CD4-positive, alpha-beta T cell treated with Interleukin-4 for 4 hours (primary cell): Measurements from ENCODE around the gene PRKCB.
"Not testable (repeated sequence)": the region's sequence is repeated elsewhere in the genome, so short reads cannot be mapped to it uniquely, and the experiment has no call there.

Experiments used
- DNase-seq: peaks from one replicate; pipeline ENCODE4 v3.0.0-alpha.2; 2020

Gene PRKCB

DNA sequence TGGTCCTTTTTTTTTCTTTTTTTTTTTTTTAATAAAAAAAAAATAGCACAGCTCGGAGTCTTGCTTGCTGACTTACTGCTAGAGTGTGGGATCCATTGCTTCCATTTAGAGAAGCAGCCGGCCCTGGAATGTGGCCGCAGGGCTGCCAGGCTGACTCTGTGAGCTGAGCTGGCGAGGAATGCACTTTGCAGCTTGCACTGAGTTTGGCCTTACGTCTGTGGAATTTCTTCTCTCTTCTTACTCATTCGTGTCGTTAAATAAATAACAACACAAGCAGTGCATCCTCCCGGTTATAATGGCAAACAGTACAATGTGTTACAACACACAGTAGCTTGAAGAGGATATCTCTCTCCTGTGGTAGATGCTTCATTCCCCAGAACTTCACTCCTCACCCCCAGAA is 69.2 kb downstream of the PRKCB start:
- DNase-seq: no peak

- DNase-seq: no peak
These were observed 71.7 kb downstream of the PRKCB start for GRCh38 chr16:23907457-23907902.

DNA sequence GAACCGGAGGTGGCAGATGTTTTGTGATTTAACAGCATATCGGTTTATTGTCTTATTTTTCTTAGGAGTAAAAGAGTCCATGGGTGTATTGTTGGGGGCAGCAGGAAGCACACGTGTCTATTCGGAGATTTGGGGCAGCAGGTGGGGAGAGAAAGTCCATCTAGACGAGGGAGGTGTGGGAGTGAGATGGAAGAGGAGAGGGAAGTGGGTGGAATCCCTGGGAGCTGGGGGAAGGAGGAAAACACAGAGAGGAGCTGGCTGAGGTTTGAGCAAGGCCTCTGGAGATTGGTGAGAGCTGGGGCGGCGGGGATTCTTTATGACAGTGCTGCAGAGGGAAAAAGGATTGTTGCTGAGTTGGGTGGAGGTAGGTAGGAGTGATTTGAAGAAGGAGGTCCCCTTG is 72.1 kb downstream of the PRKCB start:
- no peak for DNase-seq

DNA sequence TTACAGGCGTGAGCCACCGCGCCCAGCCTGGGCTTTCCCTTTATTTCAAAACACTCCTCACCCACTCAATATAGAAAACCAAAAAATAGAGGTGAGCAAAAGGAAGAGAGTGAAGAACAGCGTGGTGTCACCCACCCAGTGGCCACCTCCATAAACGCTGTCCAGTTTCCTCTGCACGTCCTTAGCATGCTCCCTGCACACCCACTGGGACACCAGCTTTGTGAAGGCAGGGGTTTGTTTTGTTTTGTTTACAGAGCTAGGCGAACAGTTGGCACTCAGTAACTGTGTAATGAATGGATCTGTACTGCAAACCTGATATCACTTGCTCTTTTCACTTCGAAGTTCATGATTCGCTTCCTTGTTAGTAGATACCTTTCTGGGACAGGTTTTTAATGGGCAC is 73.0 kb downstream of the PRKCB start:
- no peak for DNase-seq

DNA sequence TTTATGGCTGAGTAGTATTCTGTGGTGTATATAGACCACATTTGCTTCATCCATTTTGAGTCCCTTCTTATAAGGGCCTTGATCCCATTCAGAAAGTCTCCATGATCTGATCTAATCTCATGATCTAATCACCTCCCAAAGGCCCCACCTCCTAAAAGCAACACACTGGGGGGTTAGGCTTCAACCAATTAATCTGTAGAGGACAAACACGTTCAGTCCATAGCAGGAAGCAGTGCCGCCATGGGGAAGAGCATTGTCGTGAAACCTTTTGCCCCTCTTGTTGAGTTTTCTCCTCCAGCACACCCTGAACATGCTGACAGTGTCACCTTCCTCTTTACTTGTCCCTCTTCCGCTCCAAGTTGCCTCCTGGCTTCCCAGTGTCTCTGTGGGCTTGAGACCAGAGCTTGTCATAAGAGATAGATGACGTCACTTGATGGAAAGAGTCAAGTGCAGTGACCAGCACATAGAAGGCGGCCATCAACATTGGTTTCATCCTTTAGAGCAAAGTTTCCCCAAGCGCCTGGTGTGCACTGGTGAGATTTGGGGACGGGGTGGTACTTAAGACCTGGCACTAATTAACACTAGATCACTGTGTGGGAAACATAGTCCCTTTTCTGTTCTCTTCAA is 74.1 kb downstream of the PRKCB start:
- no peak for DNase-seq

DNA sequence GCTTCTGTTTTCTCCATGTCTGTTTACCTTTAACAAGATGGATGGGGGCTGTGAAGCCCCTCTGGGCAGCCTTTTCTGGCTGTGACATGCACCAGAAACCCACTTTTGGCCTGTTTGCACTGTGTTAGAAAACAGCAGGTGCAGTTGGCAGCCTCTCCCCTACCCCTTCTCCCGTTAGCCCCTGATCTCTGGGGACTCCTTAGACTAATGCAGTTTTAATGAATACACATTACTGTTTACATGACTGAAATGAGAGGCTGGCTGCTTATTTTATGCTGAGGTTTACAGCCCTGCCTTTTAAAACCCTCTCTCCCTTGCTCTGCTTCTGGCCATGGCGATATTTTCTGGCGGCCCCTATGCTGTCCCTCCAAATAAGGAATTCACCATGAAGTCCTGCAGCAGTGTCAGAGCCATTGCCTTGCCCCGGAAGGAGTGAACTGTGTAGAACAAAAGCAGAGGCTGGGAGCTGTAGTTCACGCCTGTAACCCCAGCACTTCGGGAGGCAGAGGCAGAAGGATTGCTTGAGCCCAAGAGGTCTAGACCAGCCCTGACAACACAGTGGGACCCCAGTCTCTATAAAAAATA is 79.3 kb downstream of the PRKCB start:
- DNase-seq: no peak

DNA sequence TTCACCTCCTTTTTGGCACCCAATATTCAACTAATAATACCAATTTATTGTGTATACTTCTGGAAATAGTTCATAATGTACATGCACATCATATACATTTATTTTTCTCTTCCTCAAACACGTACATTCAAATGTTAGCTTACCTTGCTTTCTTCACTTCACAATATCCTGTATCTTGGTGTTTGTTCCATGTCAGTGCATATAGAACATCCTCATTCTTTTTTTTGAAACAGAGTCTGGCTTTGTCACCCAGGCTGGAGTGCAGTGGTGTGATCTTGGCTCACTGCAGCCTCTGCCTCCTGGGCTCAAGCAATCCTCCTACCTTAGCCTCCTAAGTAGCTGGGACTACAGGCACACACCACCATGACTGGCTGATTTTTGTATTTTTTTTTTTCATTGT is 80.8 kb downstream of the PRKCB start:
- DNase-seq: not testable (repeated sequence)

GRCh38 chr16:23917621-23918020 is 81.8 kb downstream of the PRKCB start:
- DNase-seq: no peak

DNA sequence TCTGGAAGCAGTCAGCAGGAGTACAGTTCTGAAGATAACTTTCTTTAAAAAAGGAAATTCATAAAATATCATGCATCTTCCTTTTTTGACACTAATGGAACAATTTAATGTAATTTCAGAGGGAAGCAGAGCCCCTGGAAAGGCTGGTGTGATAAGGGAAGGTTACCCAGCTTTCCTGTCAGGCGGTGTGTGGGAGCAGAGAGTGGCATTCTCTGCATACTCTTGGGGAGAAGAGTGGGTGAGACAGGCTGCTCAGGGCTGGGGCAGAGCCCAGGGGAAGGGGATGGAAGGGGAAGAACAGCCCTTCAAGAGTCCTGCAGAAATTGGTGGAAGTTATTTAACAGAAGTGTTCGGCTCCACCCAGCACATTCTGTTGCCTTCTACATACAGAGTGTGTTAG is 84.7 kb downstream of the PRKCB start:
- no peak for DNase-seq

- DNase-seq: no peak
These were observed 85.1 kb downstream of the PRKCB start for GRCh38 chr16:23920899-23921298.

GRCh38 chr16:23922406-23922805 is 86.6 kb downstream of the PRKCB start:
- DNase-seq: no peak

GRCh38 chr16:23924128-23924527 is 88.3 kb downstream of the PRKCB start:
- DNase-seq: peak; percentile 10

DNA sequence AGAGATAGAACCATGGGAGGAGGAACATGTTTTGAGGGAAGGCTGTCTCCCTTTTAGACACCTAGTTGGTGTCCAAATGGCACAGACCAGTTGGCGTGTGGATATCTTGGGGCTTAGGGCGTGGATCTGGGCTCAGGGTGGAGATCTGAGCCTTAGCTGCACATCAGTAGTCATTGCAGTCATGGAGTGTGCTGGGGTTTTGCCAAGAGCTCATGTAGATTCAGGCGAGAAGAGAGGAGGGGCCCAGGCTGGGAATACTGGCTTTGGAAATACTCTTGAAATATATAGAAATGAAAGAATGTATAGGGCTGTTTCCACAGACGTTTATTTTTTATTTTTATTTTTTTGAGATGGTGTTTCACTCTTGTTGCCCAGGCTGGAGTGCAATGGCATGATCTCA is 92.0 kb downstream of the PRKCB start:
- DNase-seq: no peak

GRCh38 chr16:23929237-23929636 is 93.5 kb downstream of the PRKCB start:
- no peak for DNase-seq

- no peak for DNase-seq
These were observed 94.1 kb downstream of the PRKCB start for GRCh38 chr16:23929856-23930255.

GRCh38 chr16:23930791-23931190 is 95.0 kb downstream of the PRKCB start:
- DNase-seq: no peak

GRCh38 chr16:23931199-23931598 is 95.4 kb downstream of the PRKCB start:
- DNase-seq: no peak

DNA sequence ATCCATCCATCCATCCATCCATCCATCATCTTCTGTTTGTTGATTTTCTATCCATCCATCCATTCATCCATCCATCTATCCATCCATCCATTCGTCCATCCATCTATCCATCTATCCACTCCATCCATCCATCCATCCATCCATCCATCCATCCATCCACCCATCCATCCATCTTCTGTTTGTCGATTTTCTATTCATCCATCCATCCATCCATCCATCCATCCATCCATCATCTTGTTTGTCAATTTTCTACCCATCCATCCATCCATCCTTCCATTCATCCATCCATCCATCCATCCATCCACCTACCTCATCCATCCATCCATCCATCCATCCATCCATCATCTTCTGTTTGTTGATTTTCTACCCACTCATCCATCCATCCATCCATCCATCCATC is 97.9 kb downstream of the PRKCB start:
- DNase-seq: not testable (repeated sequence)

- DNase-seq: no peak
These were observed 98.9 kb downstream of the PRKCB start for GRCh38 chr16:23934610-23935236.

- no peak for DNase-seq
These were observed 104.3 kb downstream of the PRKCB start for GRCh38 chr16:23940111-23940510.

GRCh38 chr16:23941025-23941424 is 105.2 kb downstream of the PRKCB start:
- no peak for DNase-seq

GRCh38 chr16:23941963-23942564 is 106.3 kb downstream of the PRKCB start:
- DNase-seq: no peak

DNA sequence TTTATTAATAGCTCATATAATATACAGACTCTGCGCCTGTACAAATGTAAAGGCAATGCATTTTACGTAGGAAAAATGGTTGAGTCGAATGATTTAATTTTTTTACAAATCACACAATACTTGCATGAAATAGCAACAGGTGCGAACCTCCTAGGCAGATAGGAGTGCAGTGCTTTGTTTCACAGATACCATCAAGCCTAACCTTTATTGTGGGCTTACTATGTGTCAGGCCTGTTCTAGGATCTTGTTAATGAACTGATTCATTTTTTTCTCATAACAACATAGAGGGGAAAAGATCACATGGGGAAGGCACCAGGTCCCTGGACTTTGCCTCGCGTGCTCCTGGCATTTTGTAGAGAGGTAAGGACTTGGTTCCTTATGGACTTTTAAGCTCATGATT is 107.8 kb downstream of the PRKCB start:
- DNase-seq: no peak

DNA sequence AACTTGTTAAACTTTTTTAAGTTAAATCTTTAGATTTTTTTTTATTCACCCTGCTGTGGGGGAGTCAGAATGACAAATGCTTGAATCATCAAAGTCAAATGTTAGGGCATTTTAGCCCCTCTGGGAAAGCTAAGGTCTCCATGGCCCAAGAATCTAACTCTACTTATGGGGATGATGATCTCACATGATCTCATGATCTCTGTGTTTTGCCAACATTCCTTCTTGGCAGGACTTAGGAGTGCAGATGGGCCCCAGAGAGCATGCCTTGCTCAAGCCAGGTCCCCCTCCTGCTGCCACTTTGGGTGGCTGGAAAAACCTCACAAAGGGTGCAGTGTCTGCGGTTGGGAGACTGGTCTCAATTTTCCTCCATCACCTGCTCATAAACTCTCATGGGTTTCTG is 108.6 kb downstream of the PRKCB start:
- no peak for DNase-seq
